Endothelial cell of umbilical vein (primary cell): Measurements from ENCODE around the gene NUSAP1.

ENCODE experiments used
- EZH2 ChIP-seq: IDR thresholded peaks from 2 replicates; pipeline ENCODE4 v1.6.1; 2012; ENCODE audit warnings: borderline replicate concordance, low read depth, mild to moderate bottlenecking, moderate library complexity, low read length, inconsistent platforms; ENCODE audit not compliant: severe bottlenecking
- POLR2AphosphoS5 ChIP-seq: IDR thresholded peaks from 2 replicates; pipeline ENCODE4 v1.6.1; 2012; ENCODE audit warnings: low read depth, mild to moderate bottlenecking, control low read depth, low read length, moderate library complexity; ENCODE audit not compliant: insufficient read depth
- TF ChIP-seq, protein P1 (sequence below), 2 donors: IDR thresholded peaks; 1 replicate in 1 of 2; 2 replicates in 1 of 2; pipeline ENCODE4 v1.5.1; 2011; ENCODE audit warnings: low read length in 2 of 2, mild to moderate bottlenecking in 2 of 2, moderate library complexity in 2 of 2, control low read depth in 1 of 2, inconsistent platforms in 1 of 2, low read depth in 1 of 2; ENCODE audit not compliant: insufficient read depth in 1 of 2; ENCODE audit errors: extremely low read depth in 1 of 2

DNA sequence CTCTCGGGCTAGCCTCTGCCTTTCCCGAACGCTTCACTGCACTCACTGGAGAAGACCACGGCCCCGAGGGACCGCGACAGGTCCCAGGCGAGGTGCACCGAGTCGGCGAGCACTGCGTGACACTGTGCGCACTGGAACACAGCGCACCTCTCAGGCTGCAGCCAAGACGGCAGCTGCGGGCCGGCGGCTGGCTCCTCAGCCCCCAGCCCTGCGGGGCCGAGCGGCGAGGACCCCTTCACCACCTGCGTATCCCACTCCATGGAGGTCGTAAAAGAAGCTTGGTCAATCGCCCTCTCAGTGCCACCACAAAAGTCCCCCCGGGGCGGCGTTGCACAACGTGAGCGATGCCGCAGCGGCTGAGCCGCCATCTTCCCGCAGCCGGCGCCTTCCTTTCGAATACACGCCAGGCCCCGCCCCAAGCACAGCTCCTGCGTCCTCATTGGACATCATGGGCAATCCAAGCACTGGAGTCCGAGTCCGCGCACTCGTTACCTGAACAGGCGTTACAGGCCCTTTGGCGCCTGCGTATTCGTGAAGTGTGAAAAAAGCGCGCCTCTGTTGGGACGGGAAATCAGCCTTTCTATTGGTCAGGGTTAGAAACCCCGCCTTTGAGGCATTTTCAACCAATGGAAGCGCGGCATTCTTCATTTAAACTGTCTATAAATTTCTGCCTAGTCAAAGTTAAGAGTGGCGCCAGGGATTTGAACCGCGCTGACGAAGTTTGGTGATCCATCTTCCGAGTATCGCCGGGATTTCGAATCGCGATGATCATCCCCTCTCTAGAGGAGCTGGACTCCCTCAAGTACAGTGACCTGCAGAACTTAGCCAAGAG, at the start of gene NUSAP1, which contains the start of gene OIP5:
- TF ChIP-seq, protein P1, sequence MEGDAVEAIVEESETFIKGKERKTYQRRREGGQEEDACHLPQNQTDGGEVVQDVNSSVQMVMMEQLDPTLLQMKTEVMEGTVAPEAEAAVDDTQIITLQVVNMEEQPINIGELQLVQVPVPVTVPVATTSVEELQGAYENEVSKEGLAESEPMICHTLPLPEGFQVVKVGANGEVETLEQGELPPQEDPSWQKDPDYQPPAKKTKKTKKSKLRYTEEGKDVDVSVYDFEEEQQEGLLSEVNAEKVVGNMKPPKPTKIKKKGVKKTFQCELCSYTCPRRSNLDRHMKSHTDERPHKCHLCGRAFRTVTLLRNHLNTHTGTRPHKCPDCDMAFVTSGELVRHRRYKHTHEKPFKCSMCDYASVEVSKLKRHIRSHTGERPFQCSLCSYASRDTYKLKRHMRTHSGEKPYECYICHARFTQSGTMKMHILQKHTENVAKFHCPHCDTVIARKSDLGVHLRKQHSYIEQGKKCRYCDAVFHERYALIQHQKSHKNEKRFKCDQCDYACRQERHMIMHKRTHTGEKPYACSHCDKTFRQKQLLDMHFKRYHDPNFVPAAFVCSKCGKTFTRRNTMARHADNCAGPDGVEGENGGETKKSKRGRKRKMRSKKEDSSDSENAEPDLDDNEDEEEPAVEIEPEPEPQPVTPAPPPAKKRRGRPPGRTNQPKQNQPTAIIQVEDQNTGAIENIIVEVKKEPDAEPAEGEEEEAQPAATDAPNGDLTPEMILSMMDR (IDR thresholded peaks at IDR 0.05; ENCODE audit: extremely low read depth in 1 of 2, insufficient read depth in 1 of 2, low read depth in 1 of 2, low read length in 2 of 2) = peak in 1 of 2 donors; percentile 55
- TF ChIP-seq POLR2AphosphoS5 (peak; percentile 75), EZH2 (no peak)
